GM23248 (cell line): ENCODE measurements around the gene SMC1B.

Experiments
- EZH2 ChIP-seq: fragments of 200-600 bp; sonication (generic); IDR thresholded peaks from 2 replicates; pipeline ENCODE4 v1.6.1; 2018; ENCODE audit warnings: antibody characterized with exemption, mild to moderate bottlenecking; ENCODE audit not compliant: insufficient read depth, poor library complexity, severe bottlenecking
- EZH2phosphoT487 ChIP-seq: fragments of 200-600 bp; sonication (generic); IDR thresholded peaks from 2 replicates; pipeline ENCODE4 v1.6.1; 2018; ENCODE audit warnings: antibody characterized with exemption, moderate library complexity, mild to moderate bottlenecking, low read depth; ENCODE audit not compliant: insufficient read depth

DNA sequence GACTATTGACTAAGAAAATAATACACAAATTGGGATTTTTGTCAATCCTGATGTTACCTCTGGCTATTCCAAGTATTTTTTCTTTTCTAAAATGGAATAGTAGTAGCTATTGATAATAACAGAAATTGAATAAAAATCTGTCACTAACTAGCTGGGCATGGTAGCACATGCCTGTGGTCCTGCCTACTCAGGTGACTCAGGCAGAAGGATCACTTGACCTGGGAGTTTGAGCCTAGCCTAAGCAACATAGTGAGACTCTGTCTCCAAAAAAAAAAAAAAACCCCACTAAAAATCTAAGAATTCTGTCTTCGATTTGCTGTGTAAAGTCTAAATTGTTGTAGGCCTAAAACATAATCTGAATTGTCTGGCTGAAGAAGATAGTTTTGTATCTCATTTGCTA is 61.4 kb downstream of the SMC1B start:
- no peak for TF ChIP-seq EZH2
- TF ChIP-seq EZH2phosphoT487: no peak
